Fibroblast of pulmonary artery (primary cell): Measurements from ENCODE around the gene KCNV2.

Experiments used
- DNase-seq: peaks from one replicate; pipeline ENCODE4 v3.0.0-alpha.2; 2010; ENCODE audit warnings: low read depth
- H3K4me3 ChIP-seq: replicated peaks from 2 replicates; pipeline ENCODE4 v1.5.1; 2011; ENCODE audit warnings: low read depth, mild to moderate bottlenecking, control low read depth, low read length, moderate library complexity
- CTCF ChIP-seq: IDR thresholded peaks from 2 replicates; pipeline ENCODE4 v1.5.1; 2011; ENCODE audit warnings: mild to moderate bottlenecking, control low read depth, low read length, inconsistent platforms; ENCODE audit errors: missing control alignments

KCNV2 gene

GRCh38 chr9:2717385-2717784 lies at the start of gene KCNV2:
Gene KCNV2 (plus strand): TSS chr9:2717510. CDS start chr9:2717740, 230 bp downstream.
- no peak for DNase-seq
- H3K4me3 ChIP-seq, result no peak within 1 kb of the TSS
- TF ChIP-seq CTCF, result no peak

DNA sequence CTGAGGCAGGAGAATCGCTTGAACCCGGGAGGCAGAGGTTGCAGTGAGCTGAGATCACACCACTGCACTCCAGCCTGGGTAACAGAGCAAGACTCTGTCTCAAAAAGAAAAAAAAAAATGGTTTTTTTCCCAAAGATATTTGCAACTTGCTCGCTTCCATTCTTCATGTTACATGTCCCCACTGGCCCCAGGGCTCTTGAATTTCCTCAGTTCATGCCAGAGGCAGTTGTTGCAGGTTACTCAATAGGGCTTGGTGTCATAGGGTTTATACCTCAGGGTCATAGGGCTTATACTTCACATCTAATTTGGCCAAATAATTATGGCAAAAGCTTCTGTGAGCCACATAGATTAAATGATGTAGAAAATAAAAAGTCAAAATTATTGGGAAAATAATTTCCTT lies 44.1 kb upstream of the KCNV2 start:
- no peak overlapping the region for H3K4me3 ChIP-seq
- no peak for TF ChIP-seq CTCF
- DNase-seq, result no peak

DNA sequence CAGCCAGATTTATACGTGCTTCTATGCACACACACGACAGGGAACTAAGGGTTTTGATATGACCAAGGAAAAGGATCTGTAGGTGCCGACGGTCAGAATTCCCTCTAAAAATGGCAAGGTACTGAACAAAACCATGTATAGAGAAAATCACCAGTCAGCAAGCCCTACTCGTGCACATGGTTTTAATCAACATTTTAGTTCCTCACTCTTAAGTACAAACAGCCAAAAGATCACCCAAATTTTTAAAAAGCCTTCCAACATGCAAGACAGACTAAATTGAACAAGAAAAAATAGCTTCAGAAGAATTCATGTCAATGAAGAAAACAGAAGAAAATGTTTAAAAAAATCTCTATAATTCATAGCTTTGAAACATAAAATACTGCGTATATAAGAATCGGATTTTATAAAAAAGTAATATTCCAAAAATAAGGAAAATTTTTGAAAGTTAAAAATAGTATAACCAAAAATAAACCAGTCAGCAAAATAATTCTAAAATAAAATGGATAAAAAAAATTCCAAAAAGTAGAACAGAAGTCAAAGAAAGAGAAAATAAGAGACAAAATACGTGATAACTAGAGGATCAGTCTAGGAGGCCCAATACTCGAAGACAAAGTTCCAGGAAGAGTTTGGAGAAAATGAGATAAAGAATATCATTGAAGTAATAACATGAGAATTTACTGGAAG lies 43.0 kb upstream of the KCNV2 start:
- no peak for DNase-seq
- H3K4me3 ChIP-seq, result no peak overlapping the region
- TF ChIP-seq CTCF, result no peak

DNA sequence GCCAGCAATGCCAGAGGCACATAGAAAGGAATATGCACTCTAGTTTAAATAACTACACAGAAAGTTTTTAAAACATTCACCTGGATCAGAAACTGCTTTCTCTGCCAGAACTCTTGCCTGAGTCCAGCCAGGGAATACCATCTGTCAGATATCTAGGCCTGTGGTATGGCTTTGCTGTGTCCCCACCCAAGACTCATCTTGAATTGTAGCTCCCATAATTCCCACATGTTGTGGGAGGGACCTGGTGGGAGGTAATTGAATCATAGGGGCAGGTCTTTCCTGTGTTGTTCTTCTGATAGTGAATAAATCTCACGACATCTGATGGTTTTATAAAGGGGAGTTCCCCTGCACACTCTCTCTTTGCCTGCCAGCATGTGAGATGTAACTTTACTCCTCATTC lies 41.5 kb upstream of the KCNV2 start:
- no peak for TF ChIP-seq CTCF
- no peak overlapping the region for H3K4me3 ChIP-seq
- no peak for DNase-seq

DNA sequence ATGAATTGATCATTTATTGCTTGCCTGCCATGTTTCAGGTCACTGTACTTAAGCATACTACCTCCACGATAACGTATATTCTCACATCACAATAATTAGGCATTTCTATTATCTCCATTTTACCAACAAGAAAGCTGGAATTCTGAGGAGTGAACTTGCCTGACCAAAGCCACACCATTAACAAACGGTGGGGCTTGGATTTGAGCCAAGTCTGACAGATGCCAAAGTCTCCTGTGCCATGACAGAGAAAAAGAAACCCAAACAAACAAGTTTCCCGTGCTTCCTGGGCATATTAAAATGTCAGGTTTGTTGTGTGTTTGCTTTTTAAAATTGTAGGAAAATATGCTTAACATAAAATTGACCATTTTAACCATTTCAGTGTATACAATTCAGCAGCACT lies 40.8 kb upstream of the KCNV2 start:
- no peak overlapping the region for H3K4me3 ChIP-seq
- DNase-seq, result no peak
- TF ChIP-seq CTCF, result no peak

GRCh38 chr9:2677915-2678889 lies 39.1 kb upstream of the KCNV2 start:
- H3K4me3 ChIP-seq, result no peak overlapping the region
- no peak for TF ChIP-seq CTCF
- no peak for DNase-seq
